Retinal pigment epithelial cell (primary cell): ENCODE measurements around the gene PPARA.

Experiments
- DNase-seq: peaks from one replicate; pipeline ENCODE4 v3.0.0-alpha.2; 2010; ENCODE audit warnings: low read depth
- H3K4me3 ChIP-seq: 2 replicates; pipeline ENCODE4 v1.5.1; 2011; ENCODE audit warnings: mild to moderate bottlenecking, low read length, control low read depth, moderate library complexity
- CTCF ChIP-seq: conservative IDR thresholded peaks from 2 replicates; pipeline ENCODE4 v1.5.1; 2011; ENCODE audit warnings: low read depth, low read length, control low read depth, inconsistent platforms

Gene PPARA

GRCh38 chr22:46286006-46286405 is 135.7 kb downstream of the PPARA start:
- DNase-seq, result no peak
- no peak for TF ChIP-seq CTCF
- H3K4me3 ChIP-seq, result no peak overlapping the region

GRCh38 chr22:46286941-46287872 is 136.9 kb downstream of the PPARA start:
- TF ChIP-seq CTCF, result no peak

GRCh38 chr22:46287873-46288751 is 137.8 kb downstream of the PPARA start:
- no peak overlapping the region for H3K4me3 ChIP-seq
- no peak for TF ChIP-seq CTCF
- DNase-seq, result no peak

More at GRCh38 chr22:46286941-46287872, 136.9 kb downstream of the PPARA start:
- H3K4me3 ChIP-seq, result no peak overlapping the region
- no peak for DNase-seq

- no peak for DNase-seq
- no peak for TF ChIP-seq CTCF
- H3K4me3 ChIP-seq, result no peak overlapping the region
Measured at GRCh38 chr22:46288846-46289243, 138.5 kb downstream of the PPARA start.

GRCh38 chr22:46289244-46289891 is 139.0 kb downstream of the PPARA start:
- no peak overlapping the region for H3K4me3 ChIP-seq
- DNase-seq, result no peak
- no peak for TF ChIP-seq CTCF

- DNase-seq, result no peak
- H3K4me3 ChIP-seq, result no peak overlapping the region
Measured at GRCh38 chr22:46290121-46290842, 140.0 kb downstream of the PPARA start.

More at GRCh38 chr22:46290121-46290842, 140.0 kb downstream of the PPARA start:
- TF ChIP-seq CTCF, result no peak
